OCI-LY1 (cell line): Measurements from ENCODE around the gene VSIR.

ENCODE experiments used
- EZH2 ChIP-seq: fragments of 200-600 bp; sonication (generic), shearing (Covaris generic); IDR thresholded peaks from 2 replicates; pipeline ENCODE4 v1.8.0; 2017; ENCODE audit warnings: borderline replicate concordance, mixed run types, mild to moderate bottlenecking, antibody characterized with exemption, low read length, moderate library complexity, mixed read lengths
- TF ChIP-seq, protein P1 (sequence below): fragments of 200-600 bp; sonication (generic), shearing (Covaris generic); IDR thresholded peaks from 2 replicates; pipeline ENCODE4 v1.5.1; 2017; ENCODE audit warnings: mild to moderate bottlenecking, antibody characterized with exemption, low read length, moderate library complexity, mixed read lengths

DNA sequence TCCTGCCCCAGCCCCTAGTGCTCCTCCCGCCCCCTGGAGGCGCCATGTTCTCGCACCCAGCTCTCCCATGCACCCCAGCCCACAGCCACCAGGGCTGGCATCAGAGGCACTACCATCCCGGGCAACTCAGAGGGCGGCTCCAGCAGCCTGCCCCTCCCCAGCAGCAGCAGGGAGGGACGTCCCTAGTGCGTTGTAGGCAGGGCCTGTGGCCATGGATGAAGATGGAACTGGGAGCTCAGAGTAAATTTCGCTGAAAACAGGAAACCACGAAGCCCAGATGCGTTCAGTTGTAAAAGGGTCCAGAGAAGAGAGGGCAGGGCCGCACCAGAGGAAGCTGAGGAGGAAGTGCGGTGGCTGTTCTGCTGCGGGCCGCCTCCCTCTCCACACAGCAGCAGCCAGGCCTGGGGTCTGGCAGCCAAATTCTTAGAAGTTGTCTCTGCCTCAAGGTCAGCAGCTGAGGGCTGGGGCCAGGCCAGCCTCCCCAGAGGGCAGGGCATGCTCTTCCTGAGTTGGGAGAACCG is 24.6 kb downstream of the VSIR start:
- TF ChIP-seq, protein P1, sequence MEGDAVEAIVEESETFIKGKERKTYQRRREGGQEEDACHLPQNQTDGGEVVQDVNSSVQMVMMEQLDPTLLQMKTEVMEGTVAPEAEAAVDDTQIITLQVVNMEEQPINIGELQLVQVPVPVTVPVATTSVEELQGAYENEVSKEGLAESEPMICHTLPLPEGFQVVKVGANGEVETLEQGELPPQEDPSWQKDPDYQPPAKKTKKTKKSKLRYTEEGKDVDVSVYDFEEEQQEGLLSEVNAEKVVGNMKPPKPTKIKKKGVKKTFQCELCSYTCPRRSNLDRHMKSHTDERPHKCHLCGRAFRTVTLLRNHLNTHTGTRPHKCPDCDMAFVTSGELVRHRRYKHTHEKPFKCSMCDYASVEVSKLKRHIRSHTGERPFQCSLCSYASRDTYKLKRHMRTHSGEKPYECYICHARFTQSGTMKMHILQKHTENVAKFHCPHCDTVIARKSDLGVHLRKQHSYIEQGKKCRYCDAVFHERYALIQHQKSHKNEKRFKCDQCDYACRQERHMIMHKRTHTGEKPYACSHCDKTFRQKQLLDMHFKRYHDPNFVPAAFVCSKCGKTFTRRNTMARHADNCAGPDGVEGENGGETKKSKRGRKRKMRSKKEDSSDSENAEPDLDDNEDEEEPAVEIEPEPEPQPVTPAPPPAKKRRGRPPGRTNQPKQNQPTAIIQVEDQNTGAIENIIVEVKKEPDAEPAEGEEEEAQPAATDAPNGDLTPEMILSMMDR, result 0 out of 2 replicates have a peak, but pooled peaks have one; percentile 14
- no peak for TF ChIP-seq EZH2
